LoVo (cell line): ENCODE data around the gene RNASE9.
"Not testable (repeated sequence)": the region's sequence is repeated elsewhere in the genome, so short reads cannot be mapped to it uniquely, and the experiment has no call there.

ENCODE experiments used
- DNase-seq: peaks from one replicate; pipeline ENCODE4 v3.0.0-alpha.2; 2016; ENCODE audit warnings: low spot score

The RNASE9 gene

DNA sequence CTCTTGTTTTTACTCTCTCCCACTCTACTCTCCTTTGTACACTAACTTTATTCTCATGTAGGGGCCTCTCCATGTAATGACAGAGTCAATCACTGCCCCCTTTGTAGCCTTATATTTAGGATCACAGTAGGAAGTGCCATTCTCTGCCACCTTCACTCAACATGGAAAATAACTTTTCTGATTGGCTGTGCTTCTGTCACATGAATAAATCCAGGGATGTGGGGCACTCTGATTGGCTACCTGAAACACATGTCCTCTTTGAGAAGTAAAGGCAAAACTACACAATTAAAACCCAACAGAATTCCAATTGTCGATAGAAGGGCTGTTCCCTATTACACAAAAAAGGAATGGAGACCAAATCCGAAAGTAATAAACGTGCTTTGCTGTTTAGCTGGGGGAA lies at the start of gene RNASE9:
Gene RNASE9, minus strand, starts transcription at position 87 of the 400 bp plus-strand sequence.
- DNase-seq: no peak

DNA sequence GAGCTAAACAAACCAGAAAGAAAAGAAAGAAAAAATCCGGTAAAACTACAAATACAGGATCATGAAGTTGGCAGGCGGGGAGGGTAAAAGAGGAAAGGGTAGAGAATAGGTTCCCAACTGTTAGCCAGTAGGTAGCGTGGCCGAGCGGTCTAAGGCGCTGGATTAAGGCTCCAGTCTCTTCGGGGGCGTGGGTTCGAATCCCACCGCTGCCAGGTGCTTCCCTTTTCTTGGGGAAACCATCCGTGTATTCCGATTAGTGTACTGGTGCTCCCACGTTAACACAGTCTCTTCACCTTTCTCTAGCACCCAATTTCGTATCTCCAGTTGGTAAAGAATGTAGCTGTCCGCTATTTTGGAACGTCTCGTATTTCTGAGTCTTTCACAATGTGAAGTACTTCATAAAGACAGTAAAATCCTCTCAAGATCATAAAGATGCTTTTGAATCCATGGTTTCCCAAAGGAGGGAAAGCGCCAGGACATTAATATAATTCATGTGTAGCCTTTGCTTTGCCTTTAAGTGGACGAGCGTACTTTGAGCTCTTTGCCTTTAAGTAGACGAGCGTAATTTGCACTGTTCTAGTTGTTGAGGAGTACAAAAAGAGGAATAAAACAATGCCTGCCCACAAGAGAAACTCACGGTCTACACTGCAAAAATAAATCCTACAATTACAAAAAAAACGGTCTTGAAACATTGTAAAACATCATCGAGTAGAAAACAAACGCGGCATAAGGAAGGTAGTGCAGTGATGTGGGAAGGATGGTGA lies 49.3 kb upstream of the RNASE9 start:
- peak; percentile 75 for DNase-seq

DNA sequence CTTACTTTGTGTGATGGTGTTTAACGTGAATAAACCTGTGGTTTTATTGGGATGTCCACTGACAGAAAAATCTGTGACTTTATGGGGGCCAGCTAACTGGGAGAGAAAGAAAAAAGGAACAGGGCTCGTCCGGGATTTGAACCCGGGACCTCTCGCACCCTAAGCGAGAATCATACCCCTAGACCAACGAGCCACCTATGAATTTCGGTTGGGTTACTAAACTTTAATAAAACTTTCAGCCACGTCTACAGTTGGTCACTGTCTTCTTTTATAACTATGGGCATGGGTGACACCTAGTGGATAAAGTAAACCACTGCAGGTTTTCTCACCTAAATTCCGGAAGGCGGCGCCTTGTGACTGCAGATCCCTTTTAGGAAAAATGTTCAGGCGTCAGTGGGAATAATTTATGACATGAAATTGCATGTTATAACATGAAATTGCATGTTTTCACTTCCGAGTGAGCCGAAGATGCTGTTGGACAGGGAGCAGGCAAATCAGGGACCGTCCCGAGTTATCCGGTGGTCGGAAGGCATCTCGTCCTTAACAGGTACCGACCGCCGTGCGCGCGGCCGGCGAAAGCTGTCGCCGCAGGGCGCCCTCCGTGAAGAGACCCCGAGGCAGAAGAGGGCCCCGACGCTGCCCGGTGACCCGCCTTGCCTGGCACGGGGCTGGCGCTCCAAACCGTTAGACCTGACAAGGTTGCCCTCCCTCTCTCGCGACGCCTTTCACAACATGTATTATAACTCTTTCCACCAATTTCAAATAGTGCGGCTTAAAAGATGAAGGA lies 48.6 kb upstream of the RNASE9 start:
- DNase-seq: peak; percentile 94

DNA sequence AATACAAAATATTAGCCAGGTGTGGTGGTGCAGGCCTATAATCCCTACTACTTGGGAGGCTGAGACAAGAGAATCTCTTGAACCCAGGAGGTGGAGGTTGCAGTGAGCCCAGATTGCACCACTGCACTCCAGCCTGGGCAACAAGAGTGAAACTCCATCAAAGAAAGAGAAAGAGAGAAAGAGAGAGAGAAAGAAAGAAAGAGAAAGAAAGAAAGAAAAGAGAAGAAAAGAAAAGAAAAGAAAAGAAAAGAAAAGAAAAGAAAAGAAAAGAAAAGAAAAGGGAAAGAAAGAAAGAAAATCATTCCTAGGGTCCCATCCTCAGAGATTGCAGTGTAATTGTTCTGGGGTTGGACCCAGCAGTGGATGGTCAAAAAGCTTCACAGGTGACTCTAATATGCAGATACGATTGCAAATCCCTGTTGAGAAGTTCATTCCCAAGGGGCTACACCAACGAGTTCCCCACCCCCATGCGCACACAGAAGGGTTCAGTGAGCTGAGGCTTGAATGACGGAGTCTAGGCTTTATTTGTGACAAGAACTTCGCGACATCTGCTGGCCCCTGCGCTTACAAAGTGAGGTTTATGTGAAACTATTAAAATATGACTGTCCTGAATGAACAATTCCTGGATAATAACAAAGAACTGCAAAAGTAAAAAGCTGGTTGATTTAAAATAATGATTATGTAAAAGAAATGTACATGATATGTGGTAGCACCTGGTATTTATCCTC lies 47.7 kb upstream of the RNASE9 start:
- no peak for DNase-seq

DNA sequence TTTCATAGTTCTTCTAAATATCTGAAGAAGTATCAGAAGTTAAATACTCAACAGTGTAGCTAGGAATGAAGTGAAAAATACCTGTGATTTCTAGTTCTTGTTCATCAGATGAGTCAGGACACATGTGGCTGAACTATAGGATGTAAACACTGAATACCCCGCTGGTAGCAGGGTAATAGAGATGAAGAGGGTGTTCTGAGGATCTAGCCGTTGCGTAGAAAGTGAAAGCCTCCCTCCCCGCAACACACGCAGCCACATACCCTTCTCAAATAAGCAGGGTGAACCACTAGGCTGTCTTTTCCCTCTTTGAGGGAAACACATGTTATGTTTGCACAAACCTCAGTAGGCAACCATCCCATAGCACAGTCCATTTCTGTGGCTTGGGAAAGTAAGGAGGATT lies 46.8 kb upstream of the RNASE9 start:
- no peak for DNase-seq

DNA sequence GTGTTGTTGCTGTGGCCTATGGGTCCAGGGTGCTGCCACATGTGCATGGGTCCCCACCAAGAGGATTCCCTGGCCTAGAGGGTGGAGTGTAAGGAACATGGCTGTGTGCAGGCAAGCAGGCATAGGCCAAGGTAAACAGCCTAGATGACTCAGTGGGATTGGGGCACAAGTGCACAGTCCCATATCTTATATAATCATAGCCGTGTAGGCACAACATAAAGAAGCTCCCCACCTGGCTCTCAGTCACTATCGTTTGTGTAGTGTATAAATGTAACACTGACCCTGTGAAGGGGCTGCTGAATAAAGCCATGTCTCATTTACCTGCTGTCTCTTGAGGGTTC lies 46.0 kb upstream of the RNASE9 start:
- DNase-seq: no peak

DNA sequence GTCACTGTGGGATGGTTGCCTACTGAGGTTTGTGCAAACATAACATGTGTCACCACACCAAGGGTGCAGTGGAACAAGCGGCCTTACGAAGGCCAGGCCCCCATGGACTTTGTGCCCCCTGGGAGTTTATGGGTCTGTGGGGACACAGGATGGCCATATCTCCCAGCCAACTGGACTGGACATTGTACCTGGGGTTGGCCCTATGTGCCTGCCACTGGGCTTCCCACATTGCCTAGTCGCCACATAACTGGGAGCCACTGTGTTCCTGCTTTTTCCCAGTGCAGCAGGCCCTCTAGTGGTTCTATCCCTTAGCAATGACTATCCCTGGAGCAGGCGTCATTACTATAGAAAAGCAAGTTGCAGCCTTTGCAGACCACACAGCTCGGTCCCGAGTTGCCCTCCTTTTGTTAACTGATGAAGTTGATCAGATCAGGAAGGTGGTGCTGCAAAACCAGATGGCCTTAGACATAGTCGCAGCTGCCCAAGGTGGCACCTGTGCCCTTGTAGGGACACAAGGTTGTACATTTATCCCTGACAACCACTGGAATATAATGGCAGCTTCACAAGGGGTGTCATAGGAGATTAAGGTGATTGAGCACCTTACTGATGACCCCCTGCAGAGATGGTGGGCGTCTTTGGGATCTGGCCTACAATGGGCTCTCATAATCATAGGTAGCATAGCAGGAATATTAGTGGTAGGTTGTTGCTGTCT lies 45.5 kb upstream of the RNASE9 start:
- DNase-seq: peak; percentile 47

GRCh38 chr14:20603813-20604690 lies 43.2 kb upstream of the RNASE9 start:
- DNase-seq: no peak

DNA sequence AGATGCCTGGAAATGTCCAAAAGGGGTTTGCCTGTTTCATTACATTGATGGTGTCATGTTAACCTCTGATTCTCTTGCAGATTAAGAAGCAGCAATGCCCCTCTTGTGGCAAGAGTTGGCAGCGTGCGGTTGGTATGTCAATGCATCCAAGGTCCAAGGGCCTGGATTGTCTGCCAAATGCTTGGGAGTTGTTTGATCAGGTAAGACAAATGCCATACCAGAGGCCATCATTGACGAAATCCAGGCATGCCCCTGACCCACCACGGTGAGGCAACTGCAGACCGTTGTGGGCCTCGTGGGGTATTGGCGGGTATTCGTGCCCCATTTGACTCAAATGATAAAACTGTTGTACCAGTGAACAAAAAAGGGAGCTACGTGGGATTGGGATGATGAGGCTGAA lies 41.7 kb upstream of the RNASE9 start:
- DNase-seq: no peak

DNA sequence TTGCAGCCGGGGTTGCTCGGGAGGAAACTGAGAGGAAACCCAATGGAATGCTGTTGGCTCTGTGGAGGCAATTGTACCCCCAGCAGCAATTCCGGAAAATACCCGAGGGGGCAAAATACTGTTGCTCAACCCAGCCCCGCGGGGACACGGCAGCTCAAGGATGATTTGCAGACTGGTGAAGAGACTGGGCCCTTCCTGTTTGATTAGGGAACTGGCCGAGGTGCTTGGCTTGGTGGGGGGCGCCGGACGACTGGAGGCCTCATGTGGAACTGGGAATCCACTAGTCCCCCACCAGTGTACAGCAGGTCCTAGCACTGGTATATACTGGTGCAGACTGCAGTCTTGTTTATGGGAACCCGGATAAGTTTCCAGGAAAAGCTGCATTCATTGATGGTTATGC lies 40.7 kb upstream of the RNASE9 start:
- DNase-seq: no peak

DNA sequence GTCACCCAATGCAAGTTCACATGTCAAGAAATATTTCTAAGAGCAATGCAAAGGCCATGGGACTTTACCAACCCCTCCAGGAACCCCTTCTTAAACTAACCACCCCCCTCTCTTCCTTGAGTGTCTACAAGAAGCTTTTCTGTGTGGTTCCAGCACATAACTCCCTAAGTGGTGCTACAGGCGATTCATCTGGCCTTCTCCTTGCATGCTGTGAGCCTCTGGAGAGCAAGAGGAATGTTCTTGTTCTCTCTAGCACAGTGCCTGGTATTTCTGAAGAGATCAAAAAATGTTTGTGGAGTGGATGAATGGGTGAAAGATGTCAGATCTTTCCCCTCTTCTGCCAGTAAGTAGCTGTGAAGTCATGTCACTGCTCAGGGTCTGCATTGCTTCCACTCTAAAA lies 36.3 kb upstream of the RNASE9 start:
- DNase-seq: no peak

DNA sequence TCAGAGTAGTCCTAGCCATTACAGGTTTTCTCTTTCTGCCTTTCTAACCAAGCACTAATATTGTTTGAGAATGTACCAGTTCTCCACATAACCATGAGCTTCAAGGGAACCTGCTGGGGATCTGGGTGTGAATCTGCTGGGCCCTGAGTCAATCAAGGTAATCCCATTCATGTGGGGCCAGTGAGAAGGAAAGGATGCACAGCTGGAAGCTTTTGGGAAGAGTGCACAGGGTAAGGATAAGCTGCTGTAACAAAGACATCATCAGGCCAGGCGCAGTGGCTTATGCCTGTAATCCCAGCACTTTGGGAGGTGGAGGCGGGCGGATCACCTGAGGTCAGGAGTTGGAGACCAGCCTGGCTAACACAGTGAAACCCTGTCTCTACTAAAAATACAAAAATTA lies 34.9 kb upstream of the RNASE9 start:
- DNase-seq: not testable (repeated sequence)

- DNase-seq: no peak
These were observed 31.7 kb upstream of the RNASE9 start for GRCh38 chr14:20592574-20592973.

DNA sequence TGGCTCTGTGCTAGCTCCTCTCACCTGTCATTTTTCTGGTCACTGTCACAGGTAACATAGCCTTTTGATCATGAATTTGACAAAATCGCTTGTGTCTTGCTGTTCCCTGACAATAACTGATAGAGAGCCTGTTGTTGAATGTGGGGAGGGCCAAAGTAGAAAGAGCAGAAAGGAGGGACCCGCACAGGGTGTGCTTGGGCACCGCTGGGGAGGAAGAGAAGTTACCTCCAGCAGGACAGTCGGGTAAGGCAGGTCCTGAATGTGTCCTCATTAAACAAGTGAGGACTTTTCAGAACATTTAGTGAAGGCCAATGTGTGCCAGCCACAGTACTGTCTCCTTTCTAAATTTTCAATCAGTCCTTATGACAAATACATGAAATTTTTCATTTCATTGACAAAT lies 30.4 kb upstream of the RNASE9 start, which contains the start of gene RNASE12:
Gene RNASE12, minus strand, starts transcription at position 142 of the 400 bp plus-strand sequence. CDS start 653 bp downstream, outside the sequence.
- no peak for DNase-seq

- no peak for DNase-seq
These were observed 26.8 kb upstream of the RNASE9 start, which contains the start of gene RNASE11 for GRCh38 chr14:20587489-20588154. Gene RNASE11 (minus strand): TSS chr14:20588001.

DNA sequence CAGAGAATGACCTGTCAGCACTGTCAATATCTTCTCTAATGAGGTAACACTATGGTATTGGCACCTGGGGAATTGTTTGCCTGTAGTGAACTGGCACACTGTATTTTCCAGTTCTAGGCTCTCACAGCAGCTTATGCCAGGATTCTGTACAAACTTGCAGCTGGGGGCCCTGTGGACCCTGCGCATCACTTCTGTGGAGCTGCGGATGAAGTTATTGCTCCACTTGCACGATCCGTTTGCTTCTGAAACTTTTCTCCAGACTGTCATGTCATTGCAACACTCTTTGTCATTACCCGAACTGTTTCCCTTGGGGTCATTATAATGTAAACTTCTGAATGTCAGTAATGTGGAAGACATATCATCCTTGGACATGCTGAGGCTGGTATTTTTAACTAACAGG lies 23.1 kb upstream of the RNASE9 start:
- DNase-seq: no peak

GRCh38 chr14:20583142-20583541 lies 22.3 kb upstream of the RNASE9 start:
- DNase-seq: no peak

- no peak for DNase-seq
These were observed 19.4 kb upstream of the RNASE9 start for GRCh38 chr14:20580242-20580641.

GRCh38 chr14:20578784-20579502 lies 18.1 kb upstream of the RNASE9 start:
- no peak for DNase-seq

DNA sequence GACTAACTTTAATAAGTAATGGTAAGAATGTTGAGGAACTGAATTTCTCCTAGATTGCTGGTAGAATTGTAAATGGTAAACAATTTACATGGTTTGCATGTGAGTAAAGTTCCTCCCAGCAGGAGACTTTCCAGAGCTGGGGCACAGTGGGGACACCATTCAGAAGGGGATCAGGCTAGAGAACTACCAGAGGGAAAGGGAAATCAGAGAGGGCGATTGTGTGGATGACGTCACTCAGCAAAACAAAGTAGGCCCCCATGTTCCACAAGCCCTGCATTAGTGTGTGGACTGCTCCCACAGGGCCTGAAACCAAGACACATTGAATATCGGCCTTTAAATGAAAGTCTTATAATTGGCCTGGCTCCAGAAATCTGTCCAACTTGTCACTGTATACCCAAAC lies 17.5 kb upstream of the RNASE9 start:
- DNase-seq: no peak
